Left lung (tissue), 10 donors: ENCODE data around the gene PTPN3. TPM values are rescaled to one million over a fixed set of nuclear protein-coding genes. Genes with fewer than 3 reads are reported as not detected.

ENCODE experiments used
- ATAC-seq: fragments of 200-7000 bp; cut with Tn5 transposase; one replicate; pipeline ENCODE4 v1.9.1; 2020; ENCODE audit warnings: moderate library complexity
- DNase-seq, 4 donors: peaks; one replicate each; pipeline ENCODE4 v3.0.0-alpha.2; 2013 to 2020
- H3K27ac ChIP-seq, 2 donors: fragments of 200-600 bp; sonication (generic) in 1 of 2; one replicate each; pipeline versions ENCODE4 v1.5.0 to v1.8.0; 2020 to 2021
- H3K27me3 ChIP-seq, 2 donors: fragments of 200-600 bp; sonication (generic) in 1 of 2; one replicate each; pipeline versions ENCODE4 v1.5.0 to v1.8.0; 2020 to 2021
- H3K36me3 ChIP-seq, 2 donors: fragments of 200-600 bp; sonication (generic) in 1 of 2; one replicate each; pipeline versions ENCODE4 v1.5.0 to v1.8.0; 2020 to 2021
- H3K4me1 ChIP-seq, 2 donors: fragments of 200-600 bp; one replicate each; pipeline ENCODE4 v1.8.0; 2021
- H3K4me3 ChIP-seq, 2 donors: fragments of 200-600 bp; sonication (generic) in 1 of 2; one replicate each; pipeline versions ENCODE4 v1.5.0 to v1.8.0; 2020 to 2021; ENCODE audit warnings: mild to moderate bottlenecking in 1 of 2
- H3K9me3 ChIP-seq, 2 donors: fragments of 200-600 bp; sonication (generic) in 1 of 2; one replicate each; pipeline versions ENCODE4 v1.5.0 to v1.8.0; 2020 to 2021
- intact Hi-C, 2 donors: fragments of 100-400 bp; cut with DNase I; formaldehyde crosslinking; loops; one replicate each; pipeline versions ENCODE4 v1.11.2 to v1.14.2; 2022
- polyA plus RNA-seq, 6 donors: library from polyadenylated mRNA; unstranded; fragments of 120-200 nt; gene quantifications; one replicate each; pipeline ENCODE4 v1.2.1, GENCODE V29; 2013; ENCODE audit not compliant: insufficient read length in 6 of 6
- total RNA-seq, 2 donors: library from RNA; stranded (reverse); fragmentation: NEBNext Ultra II Directional; extraction: Animal tissue kit (Norgen Biotek cat#: 25700); gene quantifications; one replicate each; pipeline ENCODE4 v1.2.1, GENCODE V29; 2021
- TF ChIP-seq, protein P1 (sequence below), 2 donors: fragments of 200-600 bp; sonication (generic) in 1 of 2; IDR thresholded peaks; one replicate each; pipeline versions ENCODE4 v1.5.0 to v1.8.0; 2021; ENCODE audit warnings: antibody characterized with exemption in 2 of 2
- donor health status: DM: no; HTN: yes; CAD: no.
- donor health status: DM: no; HTN: no; CAD: no.

PTPN3 gene
- total and polyA plus RNA-seq, 8 donors: 7.7 to 16.6 (median 15.7) TPM

DNA sequence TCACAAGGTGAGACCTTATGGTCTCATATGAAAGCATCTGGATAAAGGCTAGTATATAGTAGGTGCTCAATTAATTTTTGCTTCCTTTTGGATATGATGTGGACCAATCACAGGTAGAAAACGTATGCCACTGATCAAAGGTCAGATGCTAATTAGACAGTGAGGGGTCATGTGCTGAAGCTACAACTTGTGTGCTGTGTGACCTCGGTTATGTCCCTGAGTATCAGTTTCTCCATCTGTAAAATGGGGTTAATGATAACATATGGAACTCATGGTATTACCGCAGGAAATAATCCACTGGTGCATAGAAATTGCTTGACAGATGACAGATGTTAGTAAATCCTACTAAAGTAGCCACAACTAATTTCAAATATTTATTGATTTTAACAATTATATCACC lies 62.0 kb downstream of the PTPN3 start:
- H3K27me3 ChIP-seq: peaks cover 0 to 6% of the 10 kb centered on the region in 2 donors
- H3K9me3 ChIP-seq: no peaks in the 10 kb centered on the region
- no peaks in the 10 kb centered on the region for H3K4me1 ChIP-seq
- no peak overlapping the region for H3K27ac ChIP-seq
- H3K4me3 ChIP-seq: no peak overlapping the region
- intact Hi-C loops: no loop called here
- ATAC-seq (no peak), DNase-seq (no peak)
- TF ChIP-seq, protein P1, sequence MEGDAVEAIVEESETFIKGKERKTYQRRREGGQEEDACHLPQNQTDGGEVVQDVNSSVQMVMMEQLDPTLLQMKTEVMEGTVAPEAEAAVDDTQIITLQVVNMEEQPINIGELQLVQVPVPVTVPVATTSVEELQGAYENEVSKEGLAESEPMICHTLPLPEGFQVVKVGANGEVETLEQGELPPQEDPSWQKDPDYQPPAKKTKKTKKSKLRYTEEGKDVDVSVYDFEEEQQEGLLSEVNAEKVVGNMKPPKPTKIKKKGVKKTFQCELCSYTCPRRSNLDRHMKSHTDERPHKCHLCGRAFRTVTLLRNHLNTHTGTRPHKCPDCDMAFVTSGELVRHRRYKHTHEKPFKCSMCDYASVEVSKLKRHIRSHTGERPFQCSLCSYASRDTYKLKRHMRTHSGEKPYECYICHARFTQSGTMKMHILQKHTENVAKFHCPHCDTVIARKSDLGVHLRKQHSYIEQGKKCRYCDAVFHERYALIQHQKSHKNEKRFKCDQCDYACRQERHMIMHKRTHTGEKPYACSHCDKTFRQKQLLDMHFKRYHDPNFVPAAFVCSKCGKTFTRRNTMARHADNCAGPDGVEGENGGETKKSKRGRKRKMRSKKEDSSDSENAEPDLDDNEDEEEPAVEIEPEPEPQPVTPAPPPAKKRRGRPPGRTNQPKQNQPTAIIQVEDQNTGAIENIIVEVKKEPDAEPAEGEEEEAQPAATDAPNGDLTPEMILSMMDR (IDR thresholded peaks at IDR 0.05): no peak
- H3K36me3 ChIP-seq: no peaks in the 10 kb centered on the region

DNA sequence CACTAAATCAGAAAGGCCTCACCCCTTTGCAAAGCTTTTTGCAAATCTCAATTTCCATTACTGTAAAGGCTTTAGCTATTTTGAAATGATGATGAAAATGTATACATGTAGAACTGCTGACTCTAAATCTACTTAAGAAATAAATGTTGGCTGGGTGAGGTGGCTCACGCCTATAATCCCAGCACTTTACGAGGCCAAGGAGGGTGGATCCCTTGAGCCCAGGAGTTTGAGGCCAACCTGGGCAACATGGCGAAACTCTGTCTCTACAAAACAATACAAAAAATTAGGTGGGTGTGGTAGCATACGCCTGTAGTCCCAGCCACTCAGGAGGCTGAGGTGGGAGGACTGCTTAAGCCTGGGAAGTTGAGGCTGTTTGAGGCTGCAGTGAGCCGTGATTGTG lies 64.6 kb downstream of the PTPN3 start:
- H3K9me3 ChIP-seq: no peaks in the 10 kb centered on the region
- DNase-seq: no peak
- no peaks in the 10 kb centered on the region for H3K4me1 ChIP-seq
- intact Hi-C loops: no loop called here
- H3K27ac ChIP-seq: no peak overlapping the region
- peaks cover 0 to 4% of the 10 kb centered on the region in 2 donors for H3K27me3 ChIP-seq
- H3K4me3 ChIP-seq: no peak overlapping the region
- H3K36me3 ChIP-seq: no peaks in the 10 kb centered on the region
- TF ChIP-seq, protein P1 (IDR thresholded peaks at IDR 0.05): no peak
- no peak for ATAC-seq

DNA sequence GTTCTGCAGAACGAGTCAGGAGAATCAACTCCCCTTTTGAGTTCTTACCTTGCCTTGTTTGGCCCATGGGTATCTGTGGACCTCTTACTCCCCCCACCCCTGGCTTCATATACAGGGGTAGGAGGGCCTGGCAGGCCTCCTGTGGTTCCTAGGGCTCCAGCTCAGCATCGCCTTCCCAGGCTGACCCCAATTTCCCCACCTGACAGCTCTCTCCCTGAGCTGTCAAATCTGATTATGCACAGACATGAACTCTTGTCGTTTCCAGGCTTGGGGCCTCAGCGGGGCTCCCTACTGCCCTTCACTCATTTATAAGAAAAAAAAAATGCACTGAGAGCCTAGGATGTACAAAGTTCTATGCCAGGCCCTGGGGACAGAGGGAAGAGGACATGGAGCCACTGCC lies 67.9 kb downstream of the PTPN3 start:
- H3K9me3 ChIP-seq: no peaks in the 10 kb centered on the region
- TF ChIP-seq, protein P1 (IDR thresholded peaks at IDR 0.05): no peak
- no peak overlapping the region for H3K27ac ChIP-seq
- ATAC-seq (no peak), DNase-seq (no peak)
- no peak overlapping the region for H3K4me3 ChIP-seq
- H3K4me1 ChIP-seq: no peaks in the 10 kb centered on the region
- no peaks in the 10 kb centered on the region for H3K27me3 ChIP-seq
- H3K36me3 ChIP-seq: peaks cover 0 to 4% of the 10 kb centered on the region in 2 donors
- intact Hi-C loops: no loop called here

DNA sequence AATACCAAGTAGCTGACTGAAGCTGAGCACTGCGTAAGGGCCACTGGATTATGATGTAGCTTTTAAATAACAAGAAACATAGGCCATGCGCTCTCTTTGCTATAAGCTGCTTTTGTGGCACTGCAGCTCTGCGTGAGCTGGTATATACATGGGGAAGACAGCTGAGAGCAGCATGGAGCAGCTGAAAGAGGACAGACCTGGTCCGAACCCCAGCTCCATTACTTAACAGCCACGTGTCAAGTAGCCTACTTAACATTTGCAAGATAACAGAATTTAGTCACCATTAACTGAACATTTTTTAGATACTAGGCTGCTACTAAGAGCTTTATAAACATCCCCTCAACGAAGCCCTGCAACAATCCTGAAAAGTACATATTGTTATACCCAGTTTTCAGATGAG lies 69.3 kb downstream of the PTPN3 start:
- Histone ChIP-seq H3K27me3 (no peaks in the 10 kb centered on the region), H3K9me3 (no peaks in the 10 kb centered on the region), H3K4me1 (no peaks in the 10 kb centered on the region), H3K27ac (no peak overlapping the region), H3K36me3 (peaks cover 0 to 4% of the 10 kb centered on the region in 2 donors), H3K4me3 (no peak overlapping the region)
- ATAC-seq (no peak), DNase-seq (no peak)
- intact Hi-C loops: no loop called here
- TF ChIP-seq, protein P1 (IDR thresholded peaks at IDR 0.05): no peak

DNA sequence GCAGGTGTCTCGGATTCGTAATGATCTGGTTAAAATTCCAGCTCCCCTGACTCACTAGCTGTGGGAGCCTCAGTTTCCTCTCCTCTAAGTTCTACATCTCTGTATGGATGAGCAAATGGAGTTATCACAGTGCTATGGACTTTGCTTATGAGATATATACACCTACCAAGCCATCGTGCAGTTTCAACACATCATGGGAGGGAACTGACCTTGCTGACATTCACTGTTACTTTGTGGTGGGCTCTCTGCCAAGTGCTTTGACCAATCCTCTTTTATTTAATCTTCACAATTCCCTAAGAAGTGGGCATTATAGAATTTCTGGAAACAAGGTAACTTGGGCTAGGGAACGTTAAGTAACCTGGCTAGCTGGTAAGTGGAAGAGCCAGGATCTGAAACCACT lies 70.2 kb downstream of the PTPN3 start:
- ATAC-seq: no peak
- DNase-seq: no peak
- H3K9me3 ChIP-seq: no peaks in the 10 kb centered on the region
- TF ChIP-seq, protein P1 (IDR thresholded peaks at IDR 0.05): no peak
- no peaks in the 10 kb centered on the region for H3K27me3 ChIP-seq
- no peak overlapping the region for H3K27ac ChIP-seq
- peaks cover 0 to 4% of the 10 kb centered on the region in 2 donors for H3K36me3 ChIP-seq
- intact Hi-C loops: no loop called here
- H3K4me1 ChIP-seq: no peaks in the 10 kb centered on the region
- H3K4me3 ChIP-seq: no peak overlapping the region
